ENCODE results near the gene RAB8A. TPM values are rescaled to one million over a fixed set of nuclear protein-coding genes. Genes with fewer than 3 reads are reported as not detected.
A peak's percentile ranks its signal among the peaks of the same experiment; 100 is the strongest.

Gene RAB8A
- total and polyA plus RNA-seq, 7 experiments from 2014 or later = 61.8 to 154 (median 74.5) TPM

DNA sequence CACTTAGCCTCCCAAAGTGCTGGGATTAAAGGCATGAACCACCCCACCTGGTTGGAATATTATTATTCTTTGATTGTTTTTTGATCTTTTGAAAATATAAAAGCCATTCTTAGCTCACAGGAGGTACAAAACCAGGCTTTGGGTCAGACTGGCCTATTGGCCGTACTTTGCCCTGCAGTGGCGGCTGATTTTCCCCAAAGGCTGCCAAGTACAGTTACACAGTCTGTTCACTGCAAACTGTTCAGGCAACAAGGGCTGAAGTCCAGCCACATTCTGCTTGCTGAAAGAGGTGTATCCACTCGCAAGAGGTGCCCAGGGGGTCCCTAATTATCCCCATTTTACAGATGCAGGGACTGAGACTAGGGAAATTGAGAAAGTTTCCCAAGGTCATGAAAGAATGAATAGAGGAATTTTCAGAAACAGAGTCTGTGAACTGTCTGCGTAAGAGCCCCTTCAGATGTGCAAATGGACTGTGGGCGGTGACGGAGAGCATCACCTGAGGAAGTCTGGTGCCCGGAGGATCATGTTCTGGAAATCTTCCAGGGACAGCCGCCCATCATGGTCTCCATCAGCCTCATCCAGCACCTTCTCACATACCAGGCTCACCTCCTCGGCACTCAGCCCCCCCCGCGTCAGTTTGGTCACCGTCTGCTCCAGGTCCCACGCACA, 52.7 kb downstream of the RAB8A start:
- no peak overlapping the region for H3K27ac Mint-ChIP-seq
- H3K36me3 Mint-ChIP-seq = peaks cover 0 to 2% (median 0%) of the 10 kb centered on the region in 5 donors
- Histone ChIP-seq H3K36me3 (ENCODE audit: control insufficient read depth in 2 of 3, insufficient read depth in 3 of 3, low read length in 3 of 3) (no peaks in the 10 kb centered on the region), H3K4me1 (ENCODE audit: control insufficient read depth in 2 of 2, insufficient read depth in 2 of 2, low read length in 2 of 2) (peaks cover 0 to 6% of the 10 kb centered on the region in 2 donors), H3K4me3 (ENCODE audit: low read length) (no peak overlapping the region), H3K9me3 (ENCODE audit: control insufficient read depth in 2 of 3, low read length in 3 of 3) (no peaks in the 10 kb centered on the region), H3K27ac (ENCODE audit: low read depth, low read length) (no peak overlapping the region), H3K27me3 (ENCODE audit: control insufficient read depth in 2 of 2, insufficient read depth in 2 of 2, low read length in 2 of 2) (no peaks in the 10 kb centered on the region)
- DNase-seq (no peak), ATAC-seq (no peak)
- no peaks in the 10 kb centered on the region for H3K9me3 Mint-ChIP-seq
- ChIA-PET POLR2A (no interaction called here), CTCF (interaction anchor here (0.7 kb wide), 1 partner anchor 21 kb away, joined by 3 read pairs; no protein-coding TSS in a partner anchor)
- intact Hi-C loops (cut with micrococcal nuclease) = no loop called here
- peaks cover 0 to 26% (median 0%) of the 10 kb centered on the region in 7 donors for H3K4me1 Mint-ChIP-seq
- H3K27me3 Mint-ChIP-seq = no peaks in the 10 kb centered on the region
- no peak overlapping the region for H3K4me3 Mint-ChIP-seq

DNA sequence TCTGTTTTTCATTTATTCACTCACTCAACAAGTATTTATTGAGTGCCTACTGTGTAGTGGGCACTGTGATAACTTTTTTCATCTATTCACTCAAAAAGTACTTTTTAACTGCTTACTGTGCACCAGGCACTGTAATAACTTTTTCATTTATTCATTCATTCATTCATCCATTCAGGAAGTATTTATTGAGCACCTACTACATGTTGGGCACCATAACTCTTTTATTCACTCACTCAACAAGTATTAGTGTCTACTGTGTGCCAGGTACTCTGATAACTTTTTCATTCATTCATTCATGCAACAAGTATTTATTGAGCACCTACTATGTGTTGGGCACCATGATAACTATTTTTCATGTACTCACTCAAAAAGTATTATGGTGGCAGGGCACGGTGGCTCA, 54.7 kb downstream of the RAB8A start:
- POLR2A ChIA-PET = no interaction called here
- Mint-ChIP-seq H3K27me3 (no peaks in the 10 kb centered on the region), H3K4me3 (no peak overlapping the region)

GRCh38 chr19:16167055-16167454, 55.4 kb downstream of the RAB8A start:
- H3K4me3 Mint-ChIP-seq = no peak overlapping the region
- no peaks in the 10 kb centered on the region for H3K27me3 ChIP-seq (ENCODE audit: control insufficient read depth in 2 of 2, insufficient read depth in 2 of 2, low read length in 2 of 2)
- H3K27me3 Mint-ChIP-seq = no peaks in the 10 kb centered on the region
- H3K36me3 Mint-ChIP-seq = no peaks in the 10 kb centered on the region
- H3K27ac Mint-ChIP-seq = peak overlapping the region in 1 of 9 donors; percentile 45
- no peak overlapping the region for H3K27ac ChIP-seq (ENCODE audit: low read depth, low read length)
- ChIA-PET CTCF (no interaction called here), POLR2A (no interaction called here)
- H3K9me3 ChIP-seq (ENCODE audit: control insufficient read depth in 2 of 3, low read length in 3 of 3) = no peaks in the 10 kb centered on the region
- no peaks in the 10 kb centered on the region for H3K9me3 Mint-ChIP-seq
- DNase-seq (no peak), ATAC-seq (no peak)
- H3K36me3 ChIP-seq (ENCODE audit: control insufficient read depth in 2 of 3, insufficient read depth in 3 of 3, low read length in 3 of 3) = no peaks in the 10 kb centered on the region
- H3K4me1 ChIP-seq (ENCODE audit: control insufficient read depth in 2 of 2, insufficient read depth in 2 of 2, low read length in 2 of 2) = peaks cover 0 to 6% of the 10 kb centered on the region in 2 donors
- intact Hi-C loops (cut with micrococcal nuclease) = no loop called here
- H3K4me3 ChIP-seq (ENCODE audit: low read length) = no peak overlapping the region
- H3K4me1 Mint-ChIP-seq = peaks cover 0 to 12% (median 0%) of the 10 kb centered on the region in 7 donors

More for the DNA sequence above, 54.7 kb downstream of the RAB8A start:
- Histone ChIP-seq H3K9me3 (ENCODE audit: control insufficient read depth in 2 of 3, low read length in 3 of 3) (no peaks in the 10 kb centered on the region), H3K4me1 (ENCODE audit: control insufficient read depth in 2 of 2, insufficient read depth in 2 of 2, low read length in 2 of 2) (peaks cover 0 to 6% of the 10 kb centered on the region in 2 donors), H3K4me3 (ENCODE audit: low read length) (no peak overlapping the region), H3K36me3 (ENCODE audit: control insufficient read depth in 2 of 3, insufficient read depth in 3 of 3, low read length in 3 of 3) (no peaks in the 10 kb centered on the region), H3K27ac (ENCODE audit: low read depth, low read length) (no peak overlapping the region), H3K27me3 (ENCODE audit: control insufficient read depth in 2 of 2, insufficient read depth in 2 of 2, low read length in 2 of 2) (no peaks in the 10 kb centered on the region)
- CTCF ChIA-PET = interaction anchor here (0.6 kb wide), 1 partner anchor 101 kb away, joined by 4 read pairs; no protein-coding TSS in a partner anchor
- peaks cover 0 to 14% (median 0%) of the 10 kb centered on the region in 7 donors for H3K4me1 Mint-ChIP-seq
- DNase-seq (no peak), ATAC-seq (no peak)
- no peak overlapping the region for H3K27ac Mint-ChIP-seq
- H3K36me3 Mint-ChIP-seq = peaks cover 0 to 2% (median 0%) of the 10 kb centered on the region in 5 donors
- H3K9me3 Mint-ChIP-seq = no peaks in the 10 kb centered on the region
- intact Hi-C loops (cut with micrococcal nuclease) = no loop called here

GRCh38 chr19:16168465-16169081, 56.9 kb downstream of the RAB8A start:
- Mint-ChIP-seq H3K36me3 (no peaks in the 10 kb centered on the region), H3K4me1 (peaks cover 0 to 18% (median 0%) of the 10 kb centered on the region in 7 donors), H3K27me3 (no peaks in the 10 kb centered on the region), H3K27ac (peak overlapping the region in 1 of 9 donors; percentile 60), H3K9me3 (no peaks in the 10 kb centered on the region), H3K4me3 (peak overlapping the region in 1 of 10 donors; percentile 23)
- ATAC-seq = peak; percentile 70
- Histone ChIP-seq H3K36me3 (ENCODE audit: control insufficient read depth in 2 of 3, insufficient read depth in 3 of 3, low read length in 3 of 3) (no peaks in the 10 kb centered on the region), H3K27me3 (ENCODE audit: control insufficient read depth in 2 of 2, insufficient read depth in 2 of 2, low read length in 2 of 2) (no peaks in the 10 kb centered on the region), H3K9me3 (ENCODE audit: control insufficient read depth in 2 of 3, low read length in 3 of 3) (no peaks in the 10 kb centered on the region), H3K27ac (ENCODE audit: low read depth, low read length) (no peak overlapping the region), H3K4me1 (ENCODE audit: control insufficient read depth in 2 of 2, insufficient read depth in 2 of 2, low read length in 2 of 2) (peaks cover 0 to 6% of the 10 kb centered on the region in 2 donors), H3K4me3 (ENCODE audit: low read length) (no peak overlapping the region)
- POLR2A ChIA-PET = no interaction called here
- intact Hi-C loops (cut with micrococcal nuclease) = loop anchor here in 1 of 2 donors (1.0 kb wide), 1 partner anchor 49 kb away; no protein-coding TSS in a partner anchor
- no peak for DNase-seq
- CTCF ChIA-PET = interaction anchor here (0.8 to 1.0 kb wide), 2 partner anchors 12 to 102 kb away, joined by 3 read pairs; no protein-coding TSS in a partner anchor

DNA sequence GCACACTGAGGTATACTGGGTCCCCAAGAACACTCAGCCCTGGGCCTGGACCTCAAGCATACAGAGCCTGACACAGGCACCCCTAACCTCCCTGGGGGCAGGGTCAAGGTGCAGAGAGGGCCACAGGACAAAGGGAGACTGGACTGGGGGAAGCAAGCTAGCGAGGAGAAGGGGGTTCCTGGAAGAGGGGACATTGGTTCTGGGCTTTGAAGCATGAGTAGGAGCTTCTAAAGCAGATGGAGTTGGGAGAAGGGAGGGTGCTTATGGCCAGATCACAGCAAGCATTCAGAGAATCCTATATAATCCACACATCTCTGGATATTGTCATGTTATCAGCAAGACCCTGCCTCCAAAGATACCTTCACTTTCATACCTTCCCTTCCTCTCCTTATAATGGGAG, 58.4 kb downstream of the RAB8A start:
- CTCF ChIA-PET = no interaction called here
- Histone ChIP-seq H3K4me1 (ENCODE audit: control insufficient read depth in 2 of 2, insufficient read depth in 2 of 2, low read length in 2 of 2) (peaks cover 0 to 6% of the 10 kb centered on the region in 2 donors), H3K27ac (ENCODE audit: low read depth, low read length) (no peak overlapping the region), H3K4me3 (ENCODE audit: low read length) (no peak overlapping the region), H3K36me3 (ENCODE audit: control insufficient read depth in 2 of 3, insufficient read depth in 3 of 3, low read length in 3 of 3) (no peaks in the 10 kb centered on the region), H3K27me3 (ENCODE audit: control insufficient read depth in 2 of 2, insufficient read depth in 2 of 2, low read length in 2 of 2) (no peaks in the 10 kb centered on the region), H3K9me3 (ENCODE audit: control insufficient read depth in 2 of 3, low read length in 3 of 3) (no peaks in the 10 kb centered on the region)
- POLR2A ChIA-PET = no interaction called here
- no peaks in the 10 kb centered on the region for H3K36me3 Mint-ChIP-seq
- no peak for DNase-seq
- H3K9me3 Mint-ChIP-seq = no peaks in the 10 kb centered on the region
- H3K4me3 Mint-ChIP-seq = no peak overlapping the region
- intact Hi-C loops (cut with micrococcal nuclease) = no loop called here
- peaks cover 0 to 18% (median 0%) of the 10 kb centered on the region in 7 donors for H3K4me1 Mint-ChIP-seq
- H3K27ac Mint-ChIP-seq = no peak overlapping the region
- no peaks in the 10 kb centered on the region for H3K27me3 Mint-ChIP-seq
- no peak for ATAC-seq

DNA sequence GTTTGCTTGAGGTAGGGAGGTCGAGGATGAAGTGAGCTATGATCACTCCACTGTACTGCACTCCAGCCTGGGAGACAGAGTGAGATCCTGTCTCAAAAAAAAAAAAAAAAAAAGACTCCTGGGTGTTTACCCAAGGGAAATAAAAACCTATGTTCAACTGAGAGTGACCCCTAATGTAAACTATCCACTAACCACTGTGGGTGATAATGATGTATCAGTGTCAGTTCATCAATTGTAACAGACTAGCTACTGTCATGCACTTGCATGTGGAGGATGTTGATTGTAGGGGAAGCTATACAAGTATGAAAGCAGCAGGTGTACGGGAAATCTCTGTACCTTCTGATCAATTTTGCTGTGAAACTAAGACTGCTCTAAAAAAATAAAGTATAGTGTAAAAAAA, 64.3 kb downstream of the RAB8A start:
- Histone ChIP-seq H3K27ac (ENCODE audit: low read depth, low read length) (no peak overlapping the region), H3K9me3 (ENCODE audit: control insufficient read depth in 2 of 3, low read length in 3 of 3) (no peaks in the 10 kb centered on the region), H3K4me1 (ENCODE audit: control insufficient read depth in 2 of 2, insufficient read depth in 2 of 2, low read length in 2 of 2) (no peaks in the 10 kb centered on the region), H3K4me3 (ENCODE audit: low read length) (no peak overlapping the region), H3K36me3 (ENCODE audit: control insufficient read depth in 2 of 3, insufficient read depth in 3 of 3, low read length in 3 of 3) (no peaks in the 10 kb centered on the region), H3K27me3 (ENCODE audit: control insufficient read depth in 2 of 2, insufficient read depth in 2 of 2, low read length in 2 of 2) (no peaks in the 10 kb centered on the region)
- H3K4me1 Mint-ChIP-seq = peaks cover 0 to 7% (median 0%) of the 10 kb centered on the region in 7 donors
- H3K27me3 Mint-ChIP-seq = peaks cover 0 to 4% (median 0%) of the 10 kb centered on the region in 5 donors
- peaks cover 0 to 3% (median 0%) of the 10 kb centered on the region in 11 donors for H3K9me3 Mint-ChIP-seq
- H3K4me3 Mint-ChIP-seq = no peak overlapping the region
- DNase-seq (no peak), ATAC-seq (no peak)
- CTCF ChIA-PET = no interaction called here
- no peak overlapping the region for H3K27ac Mint-ChIP-seq
- POLR2A ChIA-PET = no interaction called here
- H3K36me3 Mint-ChIP-seq = no peaks in the 10 kb centered on the region
- intact Hi-C loops (cut with micrococcal nuclease) = no loop called here

All from naive thymus-derived CD4-positive, alpha-beta T cell (primary cell).